GM19395 (cell line): ENCODE results near the gene EZR.

Experiments used
- ATAC-seq: cut with Tn5 transposase; IDR thresholded peaks from one replicate; pipeline ENCODE4 v1.9.1; 2021; ENCODE audit warnings: mild to moderate bottlenecking, moderate library complexity; ENCODE audit not compliant: unreplicated experiment

The EZR gene

GRCh38 chr6:158819977-158820622 lies 932 bp upstream of the EZR start:
- no peak for ATAC-seq

DNA sequence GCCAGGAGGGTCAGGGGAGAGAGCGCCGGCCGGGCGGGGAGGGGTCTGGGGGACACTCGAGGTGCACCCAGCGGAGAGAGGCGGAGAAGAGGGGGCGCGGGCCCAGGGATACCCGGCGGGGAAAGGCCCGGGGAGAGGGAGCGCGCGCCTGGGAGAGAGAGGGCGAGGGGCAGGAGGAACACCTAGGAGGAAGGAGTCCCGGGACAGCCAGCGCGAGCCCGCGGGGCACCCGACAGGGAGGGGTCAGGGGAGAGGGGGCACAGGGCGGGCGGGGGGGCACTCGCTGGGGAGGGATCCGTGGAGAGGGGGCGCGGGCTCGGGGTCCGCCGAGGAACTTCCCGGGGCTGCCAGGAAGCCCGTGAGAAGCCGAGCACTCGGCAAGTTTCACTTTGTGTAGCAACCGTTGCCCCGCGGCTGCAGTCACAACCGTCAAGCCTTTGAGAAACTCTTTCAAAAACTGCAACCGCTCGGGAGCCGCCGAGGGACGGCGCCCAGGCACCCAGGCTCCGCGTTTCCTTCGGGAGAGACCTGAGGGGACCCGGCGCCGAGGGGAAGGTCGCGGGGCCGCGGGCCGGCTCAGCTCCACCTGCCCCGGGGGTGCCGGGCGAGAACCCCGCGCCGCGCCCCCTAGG lies 471 bp downstream of the EZR start:
- ATAC-seq: peak; percentile 45

GRCh38 chr6:158817728-158818580 lies 1.2 kb downstream of the EZR start:
- ATAC-seq: peak; percentile 28

- ATAC-seq: no peak
Measured at GRCh38 chr6:158816803-158817727, 2.1 kb downstream of the EZR start.

DNA sequence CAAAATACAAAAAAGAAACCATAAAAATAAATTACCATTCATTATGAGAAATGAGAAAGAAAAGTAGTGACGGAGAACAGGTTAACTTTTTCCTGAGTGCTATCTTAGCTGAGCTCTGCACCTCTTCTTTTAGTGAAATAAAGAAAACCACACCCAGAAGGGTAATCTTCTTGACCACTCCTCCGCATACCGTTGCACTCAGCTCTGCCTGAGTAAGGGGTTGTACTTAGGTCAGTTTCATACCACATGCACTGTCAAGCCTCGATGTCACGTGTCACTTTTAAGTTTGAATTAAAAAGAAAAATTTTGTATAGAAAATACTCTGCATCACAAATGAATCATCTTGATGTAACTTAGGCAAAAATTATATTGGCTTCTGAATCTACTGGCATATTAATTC lies 2.8 kb downstream of the EZR start:
- ATAC-seq: no peak

DNA sequence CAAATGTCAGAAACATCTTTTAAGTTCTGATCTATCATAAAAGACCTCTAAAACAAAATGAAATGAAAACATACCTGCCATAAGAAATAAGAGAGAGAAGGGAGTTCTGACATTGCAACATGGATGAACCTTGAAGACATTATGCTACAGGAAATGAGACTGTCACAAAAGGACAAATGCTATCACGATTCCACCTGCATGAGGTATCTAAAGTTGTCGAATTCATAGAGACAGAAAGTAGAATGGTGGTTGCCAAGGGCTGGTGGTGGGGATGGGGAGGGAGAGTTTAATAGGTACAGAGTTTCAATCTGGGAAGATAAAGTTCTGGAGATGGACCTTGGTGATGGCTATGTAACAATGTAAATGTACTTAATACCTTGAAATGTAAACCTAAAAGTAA lies 3.3 kb downstream of the EZR start:
- ATAC-seq: no peak

- no peak for ATAC-seq
Measured at GRCh38 chr6:158815379-158815724, 3.8 kb downstream of the EZR start.

GRCh38 chr6:158813032-158813431 lies 6.1 kb downstream of the EZR start:
- no peak for ATAC-seq

- ATAC-seq: no peak
Measured at GRCh38 chr6:158812611-158813010, 6.6 kb downstream of the EZR start.

DNA sequence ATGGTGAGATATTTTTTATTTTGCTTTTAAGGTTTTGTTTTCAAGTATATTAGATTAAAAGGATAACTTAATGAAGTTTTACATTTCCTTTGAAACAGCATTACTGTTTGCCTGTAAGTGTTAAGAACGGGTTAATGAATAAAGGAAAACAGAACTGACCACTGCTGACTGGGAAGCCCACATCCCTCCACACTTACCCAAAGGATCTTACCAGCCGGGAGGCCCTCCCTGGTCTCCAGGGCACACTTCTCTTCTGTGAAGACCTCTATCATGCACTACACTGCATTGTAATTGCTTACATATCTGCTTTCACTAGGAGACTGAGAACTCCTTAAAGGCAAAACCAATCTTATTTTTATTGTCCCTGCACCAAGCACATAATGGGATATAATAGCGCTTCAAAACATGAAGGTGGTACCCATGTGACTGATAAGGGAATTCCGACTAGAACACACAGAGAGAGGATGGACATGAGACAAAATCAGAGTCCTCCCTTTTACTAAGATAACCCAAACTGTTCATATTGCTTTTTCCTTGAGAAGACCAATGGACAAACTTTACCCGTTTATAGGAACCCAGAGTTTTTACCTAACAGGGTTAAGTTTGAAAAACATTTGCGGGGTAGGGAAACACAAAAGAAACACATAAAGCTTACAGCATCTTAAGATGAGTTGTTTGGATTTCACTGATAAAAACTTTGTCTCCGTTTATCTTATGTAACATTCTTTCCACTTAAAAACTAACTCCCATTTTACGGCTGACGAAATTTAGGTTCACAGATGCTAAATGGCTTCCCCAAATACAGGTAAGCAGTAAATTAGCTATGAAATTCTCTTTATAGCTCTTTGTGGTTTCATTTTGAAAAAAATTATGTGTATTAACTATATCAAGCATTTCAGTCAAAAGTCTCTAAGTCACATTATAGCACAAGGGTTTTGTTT lies 8.7 kb downstream of the EZR start:
- ATAC-seq: no peak

DNA sequence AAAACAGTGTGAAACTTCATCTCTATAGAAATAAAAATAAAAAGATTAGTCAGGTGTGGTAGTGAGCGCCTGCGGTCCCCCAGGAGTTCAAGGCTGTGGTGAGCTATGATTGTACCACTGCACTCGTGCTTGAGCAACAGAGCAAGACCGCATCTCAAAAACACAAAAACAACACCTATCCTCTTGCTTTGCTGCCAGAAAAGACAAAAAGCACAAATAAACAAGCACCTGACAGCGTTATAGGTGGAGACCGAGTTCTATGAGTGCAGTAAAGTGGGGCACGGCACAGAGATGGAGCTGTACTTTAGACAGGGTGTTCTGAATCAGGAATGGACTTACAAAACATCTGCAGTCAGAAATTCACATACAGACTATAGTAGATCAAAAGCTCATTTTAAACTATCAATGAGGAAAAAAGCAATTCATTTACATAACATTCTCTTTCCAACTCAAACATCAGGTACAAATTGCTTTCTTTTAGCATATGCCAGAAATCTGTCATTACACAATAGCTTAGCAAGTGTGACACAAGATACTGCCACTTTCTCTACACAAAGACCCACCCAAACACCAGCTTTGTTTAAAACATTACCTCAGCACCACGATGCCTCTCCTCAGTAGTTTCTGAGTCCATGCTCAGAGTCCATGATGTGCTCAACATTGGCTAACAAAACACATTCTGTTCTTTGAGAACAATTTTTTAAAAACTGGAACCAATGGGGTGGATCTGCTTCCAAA lies 10.1 kb downstream of the EZR start:
- ATAC-seq: peak; percentile 82

GRCh38 chr6:158808442-158808833 lies 10.7 kb downstream of the EZR start:
- ATAC-seq: no peak

- no peak for ATAC-seq
Measured at GRCh38 chr6:158807515-158808441, 11.4 kb downstream of the EZR start.

DNA sequence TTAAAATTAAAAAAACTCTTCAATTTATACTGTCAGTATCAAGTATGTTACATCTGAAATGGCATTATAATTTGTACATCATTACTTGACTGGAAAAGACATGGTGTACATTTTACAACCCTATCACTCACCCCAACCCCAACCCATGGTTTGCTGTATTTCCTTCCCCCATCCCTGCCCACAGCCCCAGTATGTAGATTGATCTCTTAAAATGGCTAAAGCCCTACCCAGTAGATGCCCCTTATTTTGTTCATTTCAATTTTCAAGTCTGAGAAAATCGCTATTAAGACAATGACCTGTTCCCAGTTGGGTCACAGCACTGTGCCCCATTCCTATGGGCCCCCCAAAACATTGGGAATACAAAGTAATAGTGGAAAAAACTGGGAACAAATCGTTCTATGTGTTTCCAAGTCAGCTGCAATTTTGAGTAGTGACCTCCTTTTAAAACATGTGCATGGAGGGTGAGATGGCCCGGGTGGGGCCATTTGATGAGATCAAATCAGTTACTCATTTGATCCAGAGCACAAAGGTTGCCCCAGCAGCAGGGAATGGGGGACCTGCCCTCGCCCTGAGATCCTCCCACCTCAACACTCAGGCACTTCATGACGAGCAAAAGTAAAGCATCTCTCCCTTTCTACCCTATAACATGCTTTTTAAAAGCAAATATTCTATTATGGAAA lies 13.3 kb downstream of the EZR start:
- no peak for ATAC-seq

- ATAC-seq: no peak
Measured at GRCh38 chr6:158804207-158804606, 15.0 kb downstream of the EZR start.

GRCh38 chr6:158803733-158804143 lies 15.4 kb downstream of the EZR start:
- peak; percentile 81 for ATAC-seq

DNA sequence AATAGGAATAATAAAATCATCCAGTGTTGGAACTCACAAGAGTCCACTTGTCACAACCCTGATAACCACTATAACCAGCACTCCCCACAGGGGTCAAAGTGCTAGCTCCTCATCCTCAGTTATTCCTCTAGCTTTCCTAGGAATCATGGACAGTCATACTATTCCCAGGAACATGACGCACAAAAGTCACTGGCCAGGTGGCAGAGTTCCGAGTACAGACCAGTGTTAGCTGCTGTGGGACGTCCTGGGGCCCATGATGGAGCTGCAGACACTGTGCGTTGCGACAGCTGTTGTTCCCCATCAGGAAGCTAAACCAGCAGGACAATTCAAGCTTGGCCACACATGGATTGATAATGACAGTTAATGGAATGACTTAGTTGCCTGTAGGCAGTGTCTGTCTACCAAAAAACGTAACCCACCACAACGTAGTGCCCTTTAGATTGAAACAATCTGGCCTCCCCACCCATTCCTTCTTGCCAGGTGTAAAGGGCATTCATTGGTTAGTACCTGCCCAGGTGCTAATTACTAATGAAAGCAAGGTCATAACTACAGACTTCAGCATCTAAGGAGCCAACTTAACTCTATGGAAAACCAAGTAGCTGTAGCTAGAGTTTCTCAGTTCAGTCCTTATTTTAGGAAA lies 17.4 kb downstream of the EZR start:
- no peak for ATAC-seq
